ENCODE measurements around the gene PRKAG2.

Gene PRKAG2

GRCh38 chr7:151896086-151896485 lies 19.2 kb upstream of the PRKAG2 start:
- no peak for TF ChIP-seq CTCF (IDR thresholded peaks at IDR 0.05)
- Histone ChIP-seq H3K9me3 (no peaks in the 10 kb centered on the region), H3K4me3 (ENCODE audit: low read depth in 1 of 2, low read length in 1 of 2) (no peak overlapping the region), H3K27me3 (peaks cover 6% of the 10 kb centered on the region), H3K36me3 (no peaks in the 10 kb centered on the region), H3K4me1 (ENCODE audit: control insufficient read depth in 1 of 2, insufficient read depth in 1 of 2, low read depth in 1 of 2, low read length in 1 of 2) (no peaks in the 10 kb centered on the region), H3K27ac (no peak overlapping the region)

- H3K4me1 ChIP-seq (ENCODE audit: control insufficient read depth in 1 of 2, insufficient read depth in 1 of 2, low read depth in 1 of 2, low read length in 1 of 2) = no peaks in the 10 kb centered on the region
- no peak overlapping the region for H3K4me3 ChIP-seq (ENCODE audit: low read depth in 1 of 2, low read length in 1 of 2)
- no peaks in the 10 kb centered on the region for H3K36me3 ChIP-seq
- TF ChIP-seq CTCF (IDR thresholded peaks at IDR 0.05) = no peak
- H3K9me3 ChIP-seq = no peaks in the 10 kb centered on the region
- H3K27ac ChIP-seq = no peak overlapping the region
- peaks cover 7% of the 10 kb centered on the region for H3K27me3 ChIP-seq
Measured at GRCh38 chr7:151895631-151896031, 18.7 kb upstream of the PRKAG2 start.

- Histone ChIP-seq H3K4me1 (ENCODE audit: control insufficient read depth in 1 of 2, insufficient read depth in 1 of 2, low read depth in 1 of 2, low read length in 1 of 2) (no peaks in the 10 kb centered on the region), H3K27ac (no peak overlapping the region), H3K27me3 (peaks cover 12% of the 10 kb centered on the region), H3K36me3 (no peaks in the 10 kb centered on the region), H3K9me3 (no peaks in the 10 kb centered on the region), H3K4me3 (ENCODE audit: low read depth in 1 of 2, low read length in 1 of 2) (no peak overlapping the region)
- no peak for TF ChIP-seq CTCF (IDR thresholded peaks at IDR 0.05)
Measured at GRCh38 chr7:151895008-151895630, 18.2 kb upstream of the PRKAG2 start.

GRCh38 chr7:151894111-151895007 lies 17.4 kb upstream of the PRKAG2 start:
- Histone ChIP-seq H3K36me3 (no peaks in the 10 kb centered on the region), H3K4me1 (ENCODE audit: control insufficient read depth in 1 of 2, insufficient read depth in 1 of 2, low read depth in 1 of 2, low read length in 1 of 2) (no peaks in the 10 kb centered on the region), H3K9me3 (no peaks in the 10 kb centered on the region), H3K27me3 (peaks cover 12% of the 10 kb centered on the region), H3K4me3 (ENCODE audit: low read depth in 1 of 2, low read length in 1 of 2) (no peak overlapping the region), H3K27ac (no peak overlapping the region)
- no peak for TF ChIP-seq CTCF (IDR thresholded peaks at IDR 0.05)

- peaks cover 11% of the 10 kb centered on the region for H3K27me3 ChIP-seq
- H3K4me1 ChIP-seq (ENCODE audit: control insufficient read depth in 1 of 2, insufficient read depth in 1 of 2, low read depth in 1 of 2, low read length in 1 of 2) = no peaks in the 10 kb centered on the region
- no peak overlapping the region for H3K4me3 ChIP-seq (ENCODE audit: low read depth in 1 of 2, low read length in 1 of 2)
- H3K9me3 ChIP-seq = no peaks in the 10 kb centered on the region
- H3K27ac ChIP-seq = no peak overlapping the region
- no peaks in the 10 kb centered on the region for H3K36me3 ChIP-seq
- TF ChIP-seq CTCF (IDR thresholded peaks at IDR 0.05) = no peak
Measured at GRCh38 chr7:151893405-151893923, 16.5 kb upstream of the PRKAG2 start.

Measured in neutrophil (primary cell).